Measurements from ENCODE around the gene PDE4B.

GRCh38 chr1:65756616-65757015 is 36.1 kb upstream of the PDE4B start:
- TF ChIP-seq POLR2AphosphoS5 (IDR thresholded peaks at IDR 0.05): no peak
- no peak for TF ChIP-seq CTCF (IDR thresholded peaks at IDR 0.05)
- no peak for TF ChIP-seq POLR2A (IDR thresholded peaks at IDR 0.05; ENCODE audit: low read depth)
- no peak for TF ChIP-seq EP300 (IDR thresholded peaks at IDR 0.05)

Measured in esophagus muscularis mucosa (tissue), 4 donors.